Activated CD8-positive, alpha-beta T cell treated with anti-CD3 and anti-CD28 coated beads for 36 hours (primary cell): Measurements from ENCODE around the gene CLDN18. TPM values are rescaled to one million over a fixed set of nuclear protein-coding genes. Genes with fewer than 3 reads are reported as not detected.

Experiments used
- ATAC-seq: fragments of 200-7000 bp; cut with Tn5 transposase; one replicate; pipeline ENCODE4 v1.10.0; 2021; ENCODE audit warnings: mild to moderate bottlenecking, moderate library complexity
- CTCF ChIA-PET: fragments of 350-600 bp; sonication (Branson Sonifier 250); formaldehyde crosslinking; loops from one replicate; lab custom pipeline; 2021; ENCODE audit warnings: antibody characterized with exemption; lab: Charles Lee
- POLR2A ChIA-PET: fragments of 350-600 bp; sonication (Branson Sonifier 250); formaldehyde crosslinking; loops from one replicate; lab custom pipeline; 2021; ENCODE audit warnings: antibody characterized with exemption; lab: Charles Lee
- DNase-seq: peaks from one replicate; pipeline ENCODE4 v3.0.0-alpha.2; 2020
- H3K27ac Mint-ChIP-seq: one replicate; pipeline ENCODE4 v1.8.0; 2021; ENCODE audit warnings: mild to moderate bottlenecking, mixed read lengths
- H3K27me3 Mint-ChIP-seq: one replicate; pipeline ENCODE4 v1.8.0; 2021; ENCODE audit warnings: mixed read lengths
- H3K36me3 Mint-ChIP-seq: one replicate; pipeline ENCODE4 v1.8.0; 2021; ENCODE audit warnings: low read depth, mixed read lengths
- H3K4me1 Mint-ChIP-seq: one replicate; pipeline ENCODE4 v1.8.0; 2021; ENCODE audit warnings: low read depth, mixed read lengths
- H3K4me3 Mint-ChIP-seq: one replicate; pipeline ENCODE4 v1.8.0; 2021; ENCODE audit warnings: mild to moderate bottlenecking, moderate library complexity, mixed read lengths
- H3K9me3 Mint-ChIP-seq: one replicate; pipeline ENCODE4 v1.8.0; 2021; ENCODE audit warnings: mixed read lengths
- CTCF ChIP-seq: fragments of 200-600 bp; IDR thresholded peaks from one replicate; pipeline ENCODE4 v1.8.0; 2022; ENCODE audit warnings: antibody characterized with exemption, mild to moderate bottlenecking
- intact Hi-C: fragments of 100-400 bp; cut with micrococcal nuclease; formaldehyde crosslinking; loops from one replicate; pipeline ENCODE4 v1.10.0; 2022
- total RNA-seq, 2 experiments: library from RNA; stranded (reverse); gene quantifications; one replicate each; pipeline ENCODE4 v1.2.3, GENCODE V29; 2021

The CLDN18 gene
- total RNA-seq, 2 experiments from 2014 or later: not detected

GRCh38 chr3:138038725-138039462, 28.9 kb downstream of the CLDN18 start:
- POLR2A ChIA-PET: interaction anchor here (0.7 kb wide), 1 partner anchor 31 kb away, joined by 3 read pairs; no protein-coding TSS in a partner anchor
- DNase-seq: no peak
- CTCF ChIA-PET: interaction anchor here (1.2 kb wide), 1 partner anchor 30 kb away, joined by 3 read pairs; no protein-coding TSS in a partner anchor
- intact Hi-C loops: no loop called here
- peaks cover 22% of the 10 kb centered on the region for H3K27me3 Mint-ChIP-seq
- H3K27ac Mint-ChIP-seq: no peak overlapping the region
- no peak for ATAC-seq
- no peaks in the 10 kb centered on the region for H3K36me3 Mint-ChIP-seq
- H3K4me1 Mint-ChIP-seq: no peaks in the 10 kb centered on the region
- H3K9me3 Mint-ChIP-seq: no peaks in the 10 kb centered on the region
- no peak overlapping the region for H3K4me3 Mint-ChIP-seq
- no peak for TF ChIP-seq CTCF

GRCh38 chr3:138042043-138042442, 32.1 kb downstream of the CLDN18 start:
- Mint-ChIP-seq H3K27ac (no peak overlapping the region), H3K4me1 (no peaks in the 10 kb centered on the region), H3K4me3 (no peak overlapping the region), H3K27me3 (peaks cover 25% of the 10 kb centered on the region), H3K36me3 (no peaks in the 10 kb centered on the region), H3K9me3 (no peaks in the 10 kb centered on the region)
- no peak for TF ChIP-seq CTCF
- DNase-seq: no peak
- POLR2A ChIA-PET: no interaction called here
- CTCF ChIA-PET: interaction anchor here (0.7 to 1.3 kb wide), 2 partner anchors 10 to 139 kb away, joined by 3 to 5 read pairs; no protein-coding TSS in a partner anchor
- intact Hi-C loops: no loop called here
- ATAC-seq: no peak

GRCh38 chr3:138043266-138044029, 33.5 kb downstream of the CLDN18 start:
- TF ChIP-seq CTCF: no peak
- ChIA-PET POLR2A (interaction anchor here (0.6 kb wide), 1 partner anchor 197 kb away, joined by 4 read pairs; no protein-coding TSS in a partner anchor), CTCF (interaction anchor here (0.7 kb wide), 1 partner anchor 9 kb away, joined by 3 read pairs; no protein-coding TSS in a partner anchor)
- Mint-ChIP-seq H3K36me3 (no peaks in the 10 kb centered on the region), H3K27ac (no peak overlapping the region), H3K4me3 (no peak overlapping the region), H3K4me1 (no peaks in the 10 kb centered on the region), H3K9me3 (no peaks in the 10 kb centered on the region), H3K27me3 (peaks cover 24% of the 10 kb centered on the region)
- DNase-seq (no peak), ATAC-seq (no peak)
- intact Hi-C loops: no loop called here

- no peak for TF ChIP-seq CTCF
- Mint-ChIP-seq H3K4me3 (no peak overlapping the region), H3K27ac (no peak overlapping the region), H3K9me3 (peaks cover 3% of the 10 kb centered on the region), H3K27me3 (peaks cover 23% of the 10 kb centered on the region), H3K36me3 (no peaks in the 10 kb centered on the region), H3K4me1 (no peaks in the 10 kb centered on the region)
- CTCF ChIA-PET: no interaction called here
- ATAC-seq (no peak), DNase-seq (no peak)
- intact Hi-C loops: no loop called here
- POLR2A ChIA-PET: no interaction called here
Observed at GRCh38 chr3:138046085-138046484, 36.1 kb downstream of the CLDN18 start.

- peaks cover 18% of the 10 kb centered on the region for H3K27me3 Mint-ChIP-seq
- no peak overlapping the region for H3K4me3 Mint-ChIP-seq
- ChIA-PET POLR2A (no interaction called here), CTCF (interaction anchor here (1.1 kb wide), 1 partner anchor 71 kb away, joined by 4 read pairs; no protein-coding TSS in a partner anchor)
- no peaks in the 10 kb centered on the region for H3K4me1 Mint-ChIP-seq
- no peak for DNase-seq
- no peak overlapping the region for H3K27ac Mint-ChIP-seq
- ATAC-seq: no peak
- no peaks in the 10 kb centered on the region for H3K36me3 Mint-ChIP-seq
- H3K9me3 Mint-ChIP-seq: peaks cover 3% of the 10 kb centered on the region
- no peak for TF ChIP-seq CTCF
- intact Hi-C loops: no loop called here
Observed at GRCh38 chr3:138046955-138047354, 37.0 kb downstream of the CLDN18 start.
